Tibial nerve (tissue), 4 donors: ENCODE measurements around the gene FAM200B. TPM values are rescaled to one million over a fixed set of nuclear protein-coding genes. Genes with fewer than 3 reads are reported as not detected.

Source experiments
- DNase-seq, 2 donors: peaks; one replicate each; pipeline ENCODE4 v3.0.0-alpha.2; 2019; ENCODE audit warnings: low spot score in 2 of 2
- H3K27ac ChIP-seq, 4 donors: fragments of 200-600 bp; sonication (generic) in 3 of 4; one replicate each; pipeline ENCODE4 v1.5.1; 2017 to 2019; ENCODE audit warnings: mild to moderate bottlenecking in 1 of 4
- H3K27me3 ChIP-seq, 2 donors: fragments of 200-600 bp; sonication (generic) in 1 of 2; one replicate each; pipeline versions ENCODE4 v1.5.1 to v1.6.0; 2017 to 2019
- H3K36me3 ChIP-seq, 3 donors: fragments of 200-600 bp; sonication (generic); one replicate each; pipeline ENCODE4 v1.5.1; 2018 to 2019
- H3K4me1 ChIP-seq, 4 donors: fragments of 200-600 bp; sonication (generic) in 3 of 4; one replicate each; pipeline ENCODE4 v1.5.1; 2017 to 2019
- H3K4me3 ChIP-seq, 4 donors: fragments of 200-600 bp; sonication (generic) in 3 of 4; one replicate each; pipeline ENCODE4 v1.5.1; 2017 to 2019; ENCODE audit warnings: mild to moderate bottlenecking in 1 of 4, moderate library complexity in 1 of 4
- H3K9me3 ChIP-seq, 4 donors: fragments of 200-600 bp; sonication (generic) in 3 of 4; one replicate each; pipeline ENCODE4 v1.5.1; 2017 to 2019
- EP300 ChIP-seq, 2 donors: sonication (generic); formaldehyde crosslinking; IDR thresholded peaks; one replicate each; pipeline ENCODE4 v1.6.1; 2017; ENCODE audit warnings: antibody characterized with exemption in 2 of 2, mild to moderate bottlenecking in 1 of 2
- POLR2A ChIP-seq, 2 donors: fragments of 450-650 bp; IDR thresholded peaks; one replicate each; pipeline ENCODE4 v1.6.1; 2017; ENCODE audit warnings: antibody characterized with exemption in 2 of 2, mild to moderate bottlenecking in 2 of 2, moderate library complexity in 2 of 2
- WGBS, 2 donors: methylation state at CpG; one replicate each; pipeline ENCODE4 v1.1.5; 2018; 5-methylcytosine and 5-hydroxymethylcytosine counted together
- total RNA-seq, 4 donors: library from RNA; depleted of rRNA; stranded (reverse); fragments of >200 nt; gene quantifications; one replicate each; pipeline ENCODE4 v1.1.0, GENCODE V29; 2016
- TF ChIP-seq, protein P1 (sequence below), 5 experiments: fragments of 200-600 bp in 3 of 5; fragments of 450-650 bp in 2 of 5; sonication (generic) in 3 of 5; IDR thresholded peaks; one replicate each; pipeline ENCODE4 v1.5.1; 2016 to 2019; ENCODE audit warnings: antibody characterized with exemption in 5 of 5, mild to moderate bottlenecking in 3 of 5, moderate library complexity in 2 of 5

FAM200B gene
- total RNA-seq, 4 donors from 2014 or later: 29.4 to 68.8 (median 56.0) TPM

DNA sequence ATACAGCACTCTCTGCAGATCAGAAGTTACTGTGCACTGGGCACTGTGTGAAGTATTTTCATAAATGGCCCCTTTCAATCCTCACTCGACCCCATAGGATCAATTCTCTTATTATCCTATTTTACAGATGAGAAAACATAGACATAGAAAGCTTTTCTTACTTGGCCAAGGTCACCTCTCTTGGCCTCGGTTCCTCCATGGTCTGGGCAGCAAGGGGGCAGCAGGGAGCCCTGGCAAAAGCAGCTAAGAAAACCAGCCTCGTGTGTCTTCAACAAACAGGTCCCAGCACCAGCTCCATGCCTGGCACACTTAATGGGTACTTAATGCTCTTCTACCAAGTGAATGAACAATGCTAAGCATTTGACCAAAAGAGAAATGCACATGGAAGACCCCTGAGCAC, 55.6 kb downstream of the FAM200B start:
- peaks cover 0 to 7% (median 0%) of the 10 kb centered on the region in 4 donors for H3K9me3 ChIP-seq
- H3K4me1 ChIP-seq: no peaks in the 10 kb centered on the region
- TF ChIP-seq EP300 (IDR thresholded peaks at IDR 0.05): no peak
- WGBS, 2 donors: 39 to 48% methylated on average over 3 of the region's 3 CpGs
- no peak for DNase-seq
- no peak overlapping the region for H3K27ac ChIP-seq
- H3K27me3 ChIP-seq: no peaks in the 10 kb centered on the region
- no peaks in the 10 kb centered on the region for H3K36me3 ChIP-seq
- H3K4me3 ChIP-seq: no peak overlapping the region

DNA sequence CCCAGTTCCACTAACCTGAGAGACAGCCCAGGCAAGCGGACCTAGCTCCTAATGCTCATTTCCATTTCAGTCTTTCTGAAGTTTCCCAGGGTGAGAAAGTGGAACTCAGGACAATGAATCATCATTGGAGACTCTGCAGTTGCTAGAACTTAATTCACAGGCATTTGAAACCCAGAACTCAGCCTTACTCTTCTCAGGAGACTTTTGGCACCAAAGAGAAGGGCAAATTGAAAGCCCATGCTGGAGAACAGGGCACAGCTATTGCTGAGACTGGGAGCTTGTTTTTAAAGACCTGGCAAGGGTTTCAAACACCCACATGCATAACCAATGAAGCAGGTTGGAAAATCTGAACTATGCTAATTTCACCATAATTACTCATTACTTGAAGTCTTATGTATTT, 57.2 kb downstream of the FAM200B start:
- 90 to 94% methylated on average over 1 of the region's 1 CpG for WGBS, 2 donors
- Histone ChIP-seq H3K9me3 (peaks cover 0 to 8% (median 0%) of the 10 kb centered on the region in 4 donors), H3K27me3 (no peaks in the 10 kb centered on the region), H3K27ac (no peak overlapping the region), H3K36me3 (no peaks in the 10 kb centered on the region), H3K4me1 (no peaks in the 10 kb centered on the region), H3K4me3 (no peak overlapping the region)
- TF ChIP-seq POLR2A (IDR thresholded peaks at IDR 0.05) (no peak), EP300 (IDR thresholded peaks at IDR 0.05) (no peak)
- TF ChIP-seq, protein P1, sequence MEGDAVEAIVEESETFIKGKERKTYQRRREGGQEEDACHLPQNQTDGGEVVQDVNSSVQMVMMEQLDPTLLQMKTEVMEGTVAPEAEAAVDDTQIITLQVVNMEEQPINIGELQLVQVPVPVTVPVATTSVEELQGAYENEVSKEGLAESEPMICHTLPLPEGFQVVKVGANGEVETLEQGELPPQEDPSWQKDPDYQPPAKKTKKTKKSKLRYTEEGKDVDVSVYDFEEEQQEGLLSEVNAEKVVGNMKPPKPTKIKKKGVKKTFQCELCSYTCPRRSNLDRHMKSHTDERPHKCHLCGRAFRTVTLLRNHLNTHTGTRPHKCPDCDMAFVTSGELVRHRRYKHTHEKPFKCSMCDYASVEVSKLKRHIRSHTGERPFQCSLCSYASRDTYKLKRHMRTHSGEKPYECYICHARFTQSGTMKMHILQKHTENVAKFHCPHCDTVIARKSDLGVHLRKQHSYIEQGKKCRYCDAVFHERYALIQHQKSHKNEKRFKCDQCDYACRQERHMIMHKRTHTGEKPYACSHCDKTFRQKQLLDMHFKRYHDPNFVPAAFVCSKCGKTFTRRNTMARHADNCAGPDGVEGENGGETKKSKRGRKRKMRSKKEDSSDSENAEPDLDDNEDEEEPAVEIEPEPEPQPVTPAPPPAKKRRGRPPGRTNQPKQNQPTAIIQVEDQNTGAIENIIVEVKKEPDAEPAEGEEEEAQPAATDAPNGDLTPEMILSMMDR (IDR thresholded peaks at IDR 0.05): no peak
- no peak for DNase-seq

Other genes with a start within 250 kb of the FAM200B start
- gene CC2D2A, start 211.9 kb upstream of the FAM200B start, total RNA-seq: 10 to 100 TPM; 29.5 to 47.9 (median 38.4) TPM
- gene FBXL5, start 26.5 kb upstream of the FAM200B start, total RNA-seq: 100 to 1,000 TPM; 100 to 150 (median 134) TPM
- gene BST1, start 21.2 kb downstream of the FAM200B start, total RNA-seq: 10 to 100 TPM in 3 of 4 donors, 1 to 10 TPM in 1; 7.3 to 21.0 (median 11.9) TPM
- gene CD38, start 96.5 kb downstream of the FAM200B start, total RNA-seq: 10 to 100 TPM in 1 of 4 donors, 1 to 10 TPM in 3; 3.0 to 12.1 (median 6.7) TPM